T-cell (primary cell): Measurements from ENCODE around the gene SNRNP40. TPM values are rescaled to one million over a fixed set of nuclear protein-coding genes. Genes with fewer than 3 reads are reported as not detected.

Experiments used
- ATAC-seq, 4 experiments: fragments of 200-7000 bp in 3 of 4; fragments of 150-1000 bp in 1 of 4; cut with Tn5 transposase; replicated peaks in 1 of 4; 1 replicate in 3 of 4; 2 replicates in 1 of 4; pipeline ENCODE4 v1.10.0; 2021; ENCODE audit warnings: moderate library complexity in 3 of 4, mild to moderate bottlenecking in 2 of 4, moderate number of reproducible peaks in 1 of 4
- CTCF ChIA-PET, 2 donors: fragments of 300-600 bp; sonication (Branson Sonifier 250); formaldehyde crosslinking; loops; one replicate each; lab custom pipeline; 2022; ENCODE audit warnings: antibody characterized with exemption in 2 of 2; lab: Charles Lee
- POLR2A ChIA-PET, 2 donors: fragments of 300-600 bp; sonication (Branson Sonifier 250); formaldehyde crosslinking; loops; one replicate each; lab custom pipeline; 2022; ENCODE audit warnings: antibody characterized with exemption in 2 of 2; lab: Charles Lee
- DNase-seq, 35 experiments: peaks; one replicate each; pipeline versions ENCODE4 v3.0.0 to v3.0.0-alpha.2; 2013 to 2023
- H3K27ac ChIP-seq: one replicate; pipeline ENCODE4 v1.5.1; 2013; ENCODE audit warnings: low read length
- H3K27me3 ChIP-seq, 2 experiments: replicated peaks in 1 of 2; 1 replicate in 1 of 2; 2 replicates in 1 of 2; pipeline versions ENCODE4 v1.6.1 to v1.7.0; 2013; ENCODE audit warnings: low read length in 1 of 2, mixed read lengths in 1 of 2; ENCODE audit not compliant: control insufficient read depth in 2 of 2, insufficient read depth in 2 of 2; ENCODE audit errors: extremely low read depth in 1 of 2
- H3K36me3 ChIP-seq, 2 donors: 1 replicate in 1 of 2; 2 replicates in 1 of 2; pipeline versions ENCODE4 v1.6.1 to v1.7.0; 2013; ENCODE audit warnings: low read length in 1 of 2; ENCODE audit not compliant: control insufficient read depth in 2 of 2, insufficient read depth in 1 of 2; ENCODE audit errors: extremely low read depth in 1 of 2
- H3K4me1 ChIP-seq, 2 experiments: 1 replicate in 1 of 2; 2 replicates in 1 of 2; pipeline versions ENCODE4 v1.6.1 to v1.7.0; 2013; ENCODE audit warnings: low read length in 2 of 2, mixed read lengths in 1 of 2; ENCODE audit not compliant: insufficient read depth in 2 of 2, control insufficient read depth in 1 of 2; ENCODE audit errors: extremely low read depth in 1 of 2
- H3K4me3 ChIP-seq, 2 donors: 1 replicate in 1 of 2; 2 replicates in 1 of 2; pipeline versions ENCODE4 v1.5.1 to v1.7.0; 2013; ENCODE audit warnings: mild to moderate bottlenecking in 2 of 2, low read length in 1 of 2, moderate library complexity in 1 of 2; ENCODE audit not compliant: control insufficient read depth in 1 of 2; ENCODE audit errors: extremely low read depth in 1 of 2
- H3K9me3 ChIP-seq: 2 replicates; pipeline ENCODE4 v1.7.0; 2013
- H3K27ac Mint-ChIP-seq, 2 donors: one replicate each; pipeline ENCODE4 v1.8.0; 2020 to 2021; ENCODE audit warnings: mild to moderate bottlenecking in 2 of 2, mixed read lengths in 2 of 2
- H3K27me3 Mint-ChIP-seq, 2 donors: one replicate each; pipeline ENCODE4 v1.8.0; 2021 to 2022; ENCODE audit warnings: mixed read lengths in 2 of 2
- H3K36me3 Mint-ChIP-seq: one replicate; pipeline ENCODE4 v1.8.0; 2021; ENCODE audit warnings: mixed read lengths
- H3K4me1 Mint-ChIP-seq, 3 donors: one replicate each; pipeline ENCODE4 v1.8.0; 2020 to 2022; ENCODE audit warnings: mixed read lengths in 3 of 3, mild to moderate bottlenecking in 1 of 3
- H3K4me3 Mint-ChIP-seq, 3 donors: one replicate each; pipeline ENCODE4 v1.8.0; 2020 to 2022; ENCODE audit warnings: mild to moderate bottlenecking in 3 of 3, mixed read lengths in 3 of 3, moderate library complexity in 3 of 3
- H3K9me3 Mint-ChIP-seq, 3 donors: one replicate each; pipeline ENCODE4 v1.8.0; 2020 to 2022; ENCODE audit warnings: mixed read lengths in 3 of 3
- WGBS: methylation state at CpG from one replicate; pipeline ENCODE4 v1.1.5; 2013; ENCODE audit warnings: missing lambda C conversion rate; ENCODE audit not compliant: insufficient coverage; 5-methylcytosine and 5-hydroxymethylcytosine counted together
- total RNA-seq, 35 experiments: library from RNA in 6 of 35; stranded (reverse) in 6 of 35; fragments of 120-200 nt in 1 of 35; gene quantifications; one replicate each; pipeline versions ENCODE4 v1.2.1 to v1.2.4 and lab custom pipeline; 2013 to 2026

The SNRNP40 gene
- total RNA-seq, 5 donors from 2014 or later (not counting 1 experiment from before 2014, with no cell fraction given), result 50.9 to 62.8 (median 53.9) TPM

DNA sequence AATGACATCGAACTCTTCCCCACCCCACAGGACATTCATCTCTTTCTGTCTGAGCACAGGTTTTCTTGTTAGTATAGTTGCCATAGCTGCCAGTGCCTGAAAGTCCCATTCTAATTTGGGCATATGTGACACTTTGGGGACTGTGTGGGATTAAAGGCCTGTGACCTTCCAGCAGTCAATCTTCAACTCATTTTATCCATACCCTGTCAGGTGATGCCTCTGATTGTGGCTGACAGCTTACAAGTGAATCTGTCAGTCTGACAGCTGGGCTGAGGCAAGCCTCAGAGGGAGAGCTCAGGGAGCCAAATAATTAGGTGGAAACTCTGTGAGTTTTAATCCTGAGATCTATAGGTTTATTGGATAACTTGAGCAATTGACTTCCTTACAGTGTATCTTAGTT lies 29.9 kb upstream of the SNRNP40 start:
- ChIA-PET POLR2A (no interaction called here), CTCF (interaction anchor here in 1 of 2 donors (0.6 kb wide), 1 partner anchor 519 kb away, joined by 4 read pairs; no protein-coding TSS in a partner anchor)
- Histone ChIP-seq H3K4me3 (no peak overlapping the region), H3K27ac (no peak overlapping the region), H3K4me1 (no peaks in the 10 kb centered on the region), H3K27me3 (no peaks in the 10 kb centered on the region), H3K36me3 (peaks cover 0 to 18% of the 10 kb centered on the region in 2 donors), H3K9me3 (no peaks in the 10 kb centered on the region)
- H3K27ac Mint-ChIP-seq, result no peak overlapping the region
- ATAC-seq, result no peak
- H3K36me3 Mint-ChIP-seq, result peaks cover 18% of the 10 kb centered on the region
- no peak overlapping the region for H3K4me3 Mint-ChIP-seq
- no peaks in the 10 kb centered on the region for H3K4me1 Mint-ChIP-seq
- no peak for DNase-seq
- no peaks in the 10 kb centered on the region for H3K27me3 Mint-ChIP-seq
- no peaks in the 10 kb centered on the region for H3K9me3 Mint-ChIP-seq
- no CpG with 5 or more reads among the region's 1 CpG for WGBS

DNA sequence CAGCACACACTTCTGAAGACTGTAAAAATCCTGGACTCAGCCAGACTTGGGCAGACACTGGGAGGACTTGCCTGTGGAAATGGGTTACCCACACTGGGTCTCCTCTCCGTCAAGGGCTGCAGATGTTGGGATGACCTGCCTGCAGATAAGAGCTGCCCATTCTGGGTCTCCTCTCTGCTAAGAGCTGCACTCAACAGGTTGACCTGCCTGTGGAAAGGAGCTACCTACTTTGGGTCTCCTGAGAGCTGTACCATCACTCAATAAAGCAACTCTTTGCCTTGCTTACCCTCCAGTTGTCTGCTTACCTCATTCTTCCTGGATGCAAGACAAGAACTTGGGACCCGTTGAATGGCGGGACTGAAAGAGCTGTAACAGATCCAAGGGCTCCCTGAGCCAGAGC lies 28.4 kb upstream of the SNRNP40 start:
- DNase-seq (no peak), ATAC-seq (no peak)
- H3K4me3 ChIP-seq, result no peak overlapping the region
- Mint-ChIP-seq H3K27me3 (no peaks in the 10 kb centered on the region), H3K4me3 (no peak overlapping the region), H3K9me3 (no peaks in the 10 kb centered on the region), H3K4me1 (no peaks in the 10 kb centered on the region), H3K36me3 (peaks cover 29% of the 10 kb centered on the region), H3K27ac (no peak overlapping the region)
- H3K9me3 ChIP-seq, result no peaks in the 10 kb centered on the region
- H3K27me3 ChIP-seq, result no peaks in the 10 kb centered on the region
- WGBS, result 100% methylated on average over 3 of the region's 3 CpGs
- no peak overlapping the region for H3K27ac ChIP-seq
- H3K36me3 ChIP-seq, result peaks cover 0 to 26% of the 10 kb centered on the region in 2 donors
- POLR2A ChIA-PET, result no interaction called here
- H3K4me1 ChIP-seq, result no peaks in the 10 kb centered on the region
- CTCF ChIA-PET, result no interaction called here

DNA sequence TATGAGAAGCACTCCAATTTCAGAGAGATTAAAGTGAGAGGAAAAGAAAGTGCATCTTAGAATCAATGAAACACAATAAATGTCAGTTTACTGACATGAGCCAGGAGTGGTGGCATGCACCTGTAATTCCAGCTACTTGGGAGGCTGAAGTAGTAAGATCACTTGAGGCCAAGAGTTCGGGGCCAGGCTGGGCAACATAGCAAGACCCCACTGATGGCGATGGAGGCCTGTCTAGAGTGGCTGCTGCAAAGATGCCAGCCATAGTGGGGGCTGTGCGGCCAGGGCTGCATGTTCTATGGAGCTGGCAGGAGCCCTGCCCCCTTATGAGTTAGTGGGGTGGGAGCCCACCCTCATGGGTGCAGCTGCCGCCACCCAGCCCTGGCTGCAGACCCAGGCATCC lies 27.5 kb upstream of the SNRNP40 start:
- H3K36me3 ChIP-seq, result peaks cover 0 to 29% of the 10 kb centered on the region in 2 donors
- no peaks in the 10 kb centered on the region for H3K9me3 ChIP-seq
- no peaks in the 10 kb centered on the region for H3K27me3 ChIP-seq
- H3K4me1 ChIP-seq, result no peaks in the 10 kb centered on the region
- no peak overlapping the region for H3K4me3 Mint-ChIP-seq
- no peaks in the 10 kb centered on the region for H3K4me1 Mint-ChIP-seq
- ATAC-seq (no peak), DNase-seq (no peak)
- no peak overlapping the region for H3K27ac Mint-ChIP-seq
- H3K27ac ChIP-seq, result no peak overlapping the region
- POLR2A ChIA-PET, result no interaction called here
- H3K36me3 Mint-ChIP-seq, result peaks cover 36% of the 10 kb centered on the region
- no peaks in the 10 kb centered on the region for H3K9me3 Mint-ChIP-seq
- CTCF ChIA-PET, result no interaction called here
- WGBS, result 95% methylated on average over 3 of the region's 4 CpGs
- no peaks in the 10 kb centered on the region for H3K27me3 Mint-ChIP-seq
- no peak overlapping the region for H3K4me3 ChIP-seq

DNA sequence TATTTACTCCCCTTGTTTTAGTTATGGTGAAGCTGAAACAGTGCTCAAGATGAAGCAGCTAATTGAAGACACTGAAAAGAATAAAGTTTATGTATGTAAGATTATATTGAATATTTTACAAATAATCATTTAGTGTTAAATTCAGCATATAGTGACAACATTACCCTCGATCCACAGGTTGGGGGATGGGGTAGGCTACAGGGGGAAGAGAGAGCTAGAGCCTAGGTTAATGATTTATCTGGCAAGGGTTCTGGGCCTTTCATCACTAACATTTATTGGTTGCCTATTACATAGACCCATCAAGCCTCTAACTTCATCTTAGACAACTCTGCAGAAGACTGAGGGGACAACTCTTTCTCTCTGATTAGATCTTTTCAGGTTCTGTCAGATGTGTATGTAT lies 21.6 kb upstream of the SNRNP40 start:
- WGBS, result no CpG with 5 or more reads among the region's 1 CpG
- DNase-seq (no peak), ATAC-seq (no peak)
- H3K36me3 ChIP-seq, result peaks cover 8 to 62% of the 10 kb centered on the region in 2 donors
- CTCF ChIA-PET, result interaction anchor here in 1 of 2 donors (0.6 kb wide), 1 partner anchor 86 kb away, joined by 3 read pairs; no protein-coding TSS in a partner anchor
- no peak overlapping the region for H3K4me3 ChIP-seq
- Mint-ChIP-seq H3K27me3 (no peaks in the 10 kb centered on the region), H3K27ac (no peak overlapping the region), H3K36me3 (peaks cover 78% of the 10 kb centered on the region), H3K4me3 (no peak overlapping the region), H3K4me1 (peaks cover 0 to 1% (median 0%) of the 10 kb centered on the region in 3 donors), H3K9me3 (no peaks in the 10 kb centered on the region)
- no peaks in the 10 kb centered on the region for H3K9me3 ChIP-seq
- H3K4me1 ChIP-seq, result no peaks in the 10 kb centered on the region
- POLR2A ChIA-PET, result interaction anchor here in 1 of 2 donors (0.6 kb wide), 1 partner anchor 172 kb away, joined by 5 read pairs; no protein-coding TSS in a partner anchor
- H3K27ac ChIP-seq, result no peak overlapping the region
- no peaks in the 10 kb centered on the region for H3K27me3 ChIP-seq

DNA sequence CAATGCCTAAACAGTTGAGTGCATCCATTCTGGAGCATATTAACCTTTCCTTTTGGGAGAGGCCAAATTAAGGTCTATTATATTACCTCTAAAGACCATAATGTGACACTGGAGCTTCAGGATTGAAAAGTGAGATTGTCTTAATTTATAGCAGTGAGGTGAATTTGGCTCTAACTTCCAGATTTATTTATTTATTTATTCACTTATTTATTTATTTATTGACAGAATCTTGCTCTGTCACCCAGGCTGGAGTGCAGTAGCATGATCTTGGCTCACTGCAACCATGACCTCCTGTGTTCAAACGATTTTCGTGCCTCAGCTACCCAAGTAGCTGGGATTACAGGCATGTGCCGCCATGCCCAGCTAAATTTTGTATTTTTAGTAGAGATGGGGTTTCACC lies 19.3 kb upstream of the SNRNP40 start:
- DNase-seq, result no peak
- no peaks in the 10 kb centered on the region for H3K27me3 Mint-ChIP-seq
- ChIA-PET POLR2A (no interaction called here), CTCF (no interaction called here)
- H3K27ac Mint-ChIP-seq, result no peak overlapping the region
- no peaks in the 10 kb centered on the region for H3K9me3 Mint-ChIP-seq
- peaks cover 0 to 2% (median 1%) of the 10 kb centered on the region in 3 donors for H3K4me1 Mint-ChIP-seq
- peaks cover 8 to 72% of the 10 kb centered on the region in 2 donors for H3K36me3 ChIP-seq
- no peaks in the 10 kb centered on the region for H3K9me3 ChIP-seq
- no peak overlapping the region for H3K4me3 Mint-ChIP-seq
- no peak overlapping the region for H3K4me3 ChIP-seq
- ATAC-seq, result no peak
- H3K27ac ChIP-seq, result no peak overlapping the region
- peaks cover 78% of the 10 kb centered on the region for H3K36me3 Mint-ChIP-seq
- H3K4me1 ChIP-seq, result no peaks in the 10 kb centered on the region
- 89% methylated on average over 3 of the region's 3 CpGs for WGBS
- no peaks in the 10 kb centered on the region for H3K27me3 ChIP-seq

DNA sequence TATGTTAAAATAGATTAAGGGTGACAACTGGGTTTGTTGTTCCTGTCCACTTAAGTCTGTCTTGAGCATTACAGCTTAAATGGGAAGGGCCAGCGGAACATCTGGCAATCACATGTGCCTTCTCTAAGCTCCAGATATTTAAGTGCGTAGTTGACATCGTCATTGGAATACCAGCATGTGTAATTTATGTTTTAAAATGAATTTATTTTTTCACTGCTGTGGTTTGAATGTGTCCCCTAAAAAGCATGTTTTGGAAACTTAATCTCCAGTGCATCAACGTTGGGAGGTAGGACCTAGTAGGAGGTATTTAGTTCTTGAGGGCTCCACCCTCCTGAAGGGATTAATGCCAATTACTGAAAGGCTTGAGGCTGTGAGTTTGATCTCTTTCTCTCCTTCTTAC lies 13.6 kb upstream of the SNRNP40 start:
- H3K9me3 ChIP-seq, result no peaks in the 10 kb centered on the region
- H3K36me3 ChIP-seq, result peaks cover 0 to 40% of the 10 kb centered on the region in 2 donors
- Mint-ChIP-seq H3K4me1 (peaks cover 4 to 14% (median 11%) of the 10 kb centered on the region in 3 donors), H3K27me3 (no peaks in the 10 kb centered on the region), H3K36me3 (peaks cover 57% of the 10 kb centered on the region), H3K4me3 (no peak overlapping the region), H3K27ac (no peak overlapping the region), H3K9me3 (no peaks in the 10 kb centered on the region)
- H3K4me3 ChIP-seq, result no peak overlapping the region
- no peak overlapping the region for H3K27ac ChIP-seq
- DNase-seq, result no peak
- WGBS, result no CpG with 5 or more reads among the region's 4 CpGs
- H3K27me3 ChIP-seq, result no peaks in the 10 kb centered on the region
- no peak for ATAC-seq
- CTCF ChIA-PET, result no interaction called here
- POLR2A ChIA-PET, result interaction anchor here in 1 of 2 donors (0.9 kb wide), 1 partner anchor 12 kb away, joined by 3 read pairs; no protein-coding TSS in a partner anchor
- H3K4me1 ChIP-seq, result no peaks in the 10 kb centered on the region
